Neuron (in vitro differentiated cells): ENCODE results near the gene CHRNG.

Experiments used
- H2AFZ ChIP-seq: one replicate; pipeline ENCODE4 v1.6.1; 2013; ENCODE audit warnings: low read depth, mild to moderate bottlenecking, inconsistent platforms, low read length, moderate library complexity
- H3K27me3 ChIP-seq: one replicate; pipeline ENCODE4 v1.6.1; 2013; ENCODE audit warnings: low read length; ENCODE audit not compliant: insufficient read depth
- H3K36me3 ChIP-seq: one replicate; pipeline ENCODE4 v1.6.1; 2013; ENCODE audit warnings: low read length; ENCODE audit not compliant: insufficient read depth
- H3K4me1 ChIP-seq: one replicate; pipeline ENCODE4 v1.6.1; 2013; ENCODE audit warnings: low read length; ENCODE audit not compliant: insufficient read depth
- H3K4me3 ChIP-seq: 2 replicates; pipeline ENCODE4 v1.5.1; 2013; ENCODE audit warnings: mild to moderate bottlenecking, low read length, moderate library complexity
- H3K9me3 ChIP-seq: one replicate; pipeline ENCODE4 v1.6.1; 2013; ENCODE audit warnings: low read length

CHRNG gene

DNA sequence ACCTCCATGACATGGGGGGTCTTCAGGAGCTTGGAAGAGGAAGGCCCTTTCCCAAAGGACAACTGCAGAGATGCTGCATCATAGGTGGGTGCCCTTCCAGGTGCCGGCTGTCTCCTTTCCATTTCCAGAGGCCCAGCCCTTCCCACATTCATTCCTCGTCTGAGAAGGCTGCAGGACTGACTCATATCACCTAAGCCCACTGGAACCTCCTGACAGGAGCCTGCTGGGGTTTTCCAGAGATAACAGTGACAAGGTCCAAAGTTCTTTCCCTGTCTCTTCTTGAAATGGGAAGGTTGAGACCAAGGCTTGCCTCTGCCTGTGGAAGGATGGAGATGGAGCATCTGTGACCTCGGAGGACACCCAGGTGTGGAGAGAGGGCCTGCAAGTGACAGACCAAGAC lies 22.9 kb upstream of the CHRNG start:
- H3K9me3 ChIP-seq, result no peaks in the 10 kb centered on the region
- no peaks in the 10 kb centered on the region for H3K36me3 ChIP-seq
- no peak overlapping the region for H3K4me3 ChIP-seq
- H3K27me3 ChIP-seq, result peaks cover 53% of the 10 kb centered on the region
- no peaks in the 10 kb centered on the region for H3K4me1 ChIP-seq
- H2AFZ ChIP-seq, result no peak overlapping the region

DNA sequence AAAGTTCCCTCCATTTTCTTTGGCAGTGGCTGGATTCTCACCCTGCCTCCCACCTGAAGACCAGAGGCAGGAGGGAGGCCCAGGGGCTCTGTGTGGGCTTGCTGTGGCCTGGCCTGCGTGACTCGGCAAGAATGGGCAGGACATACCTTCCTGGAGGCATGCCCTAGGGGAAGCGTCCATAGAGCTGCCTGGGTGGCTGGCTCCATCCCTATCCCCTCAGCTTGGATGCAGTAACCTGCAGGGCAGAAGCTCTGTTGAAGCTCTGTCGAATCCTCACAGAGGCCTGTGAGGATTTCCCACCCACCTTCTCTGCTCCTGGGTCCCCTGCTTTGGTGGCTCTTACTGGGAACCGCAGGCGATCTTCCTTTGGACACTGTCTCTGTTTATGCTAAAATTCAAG lies 20.6 kb upstream of the CHRNG start:
- Histone ChIP-seq H2AFZ (no peak overlapping the region), H3K9me3 (no peaks in the 10 kb centered on the region), H3K36me3 (no peaks in the 10 kb centered on the region), H3K4me3 (no peak overlapping the region), H3K4me1 (peaks cover 8% of the 10 kb centered on the region), H3K27me3 (peaks cover 65% of the 10 kb centered on the region)

DNA sequence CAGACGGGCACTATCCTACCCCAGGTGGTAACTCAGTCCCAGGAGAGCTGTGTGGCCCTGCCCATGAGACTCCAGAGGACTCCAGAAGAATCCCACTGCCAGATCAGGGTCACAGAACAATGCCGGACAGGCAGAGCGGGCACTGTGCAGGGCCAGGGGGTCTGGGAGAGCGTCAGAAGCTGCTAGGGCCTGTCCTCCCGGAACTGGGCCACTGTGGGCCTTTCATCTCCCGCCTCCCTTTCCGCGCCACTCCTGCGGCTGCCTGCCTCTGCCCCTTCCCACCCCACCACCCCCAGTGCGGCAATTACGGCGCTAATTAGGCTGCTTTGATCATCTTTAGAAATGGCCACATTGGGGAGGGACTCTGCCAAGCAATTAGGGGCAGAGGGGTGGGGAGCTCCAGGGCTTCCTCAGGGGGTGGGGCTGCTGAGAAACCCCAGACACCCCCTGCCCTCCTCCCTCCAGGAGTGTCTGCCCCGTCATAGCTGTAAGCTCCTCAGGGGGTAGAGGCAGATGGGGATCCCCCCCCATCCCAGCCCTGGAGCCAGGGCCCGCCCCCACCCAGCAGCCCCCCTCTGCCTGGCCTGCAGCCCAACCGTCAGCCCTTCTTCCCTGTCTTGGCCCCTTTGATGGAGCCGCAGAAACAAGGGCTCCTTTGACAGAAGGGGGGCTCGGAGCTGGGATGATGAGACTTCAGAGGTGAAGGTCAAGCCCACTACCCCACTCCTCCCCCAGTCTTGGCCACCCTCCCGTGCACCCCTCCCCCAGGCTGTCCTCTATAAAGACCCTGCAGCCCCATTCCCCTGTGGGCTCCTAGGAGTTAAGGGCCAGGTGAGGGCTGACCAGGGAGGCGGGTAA lies 19.7 kb upstream of the CHRNG start, which contains the start of gene PRSS56:
Gene PRSS56 (plus strand): TSS at position 808 of the 858 bp plus-strand sequence. CDS start 211 bp downstream, outside the sequence.
- Histone ChIP-seq H3K27me3 (peaks cover 68% of the 10 kb centered on the region), H3K36me3 (no peaks in the 10 kb centered on the region), H2AFZ (no peak within 1 kb of the TSS), H3K9me3 (no peaks in the 10 kb centered on the region), H3K4me3 (no peak within 1 kb of the TSS), H3K4me1 (peaks cover 9% of the 10 kb centered on the region)

DNA sequence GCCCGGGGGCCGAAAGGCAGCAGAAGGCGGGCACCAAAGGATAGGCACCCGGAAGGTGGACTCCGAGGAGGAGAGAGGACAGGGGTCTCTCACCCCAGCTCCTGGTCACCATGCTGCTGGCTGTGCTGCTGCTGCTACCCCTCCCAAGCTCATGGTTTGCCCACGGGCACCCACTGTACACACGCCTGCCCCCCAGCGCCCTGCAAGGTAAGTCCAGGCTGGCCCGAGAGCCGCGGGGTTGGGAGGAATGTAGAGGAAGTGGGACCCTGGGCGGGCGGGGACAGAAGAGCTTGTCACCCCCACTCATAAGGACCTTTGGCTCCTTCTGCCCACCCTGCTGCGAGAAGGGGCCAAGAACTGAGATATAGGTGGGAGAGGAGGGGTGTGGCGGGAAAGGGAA lies 19.0 kb upstream of the CHRNG start:
- Histone ChIP-seq H3K36me3 (no peaks in the 10 kb centered on the region), H3K27me3 (peaks cover 67% of the 10 kb centered on the region), H3K4me1 (peaks cover 14% of the 10 kb centered on the region), H3K4me3 (no peak overlapping the region), H2AFZ (no peak overlapping the region), H3K9me3 (no peaks in the 10 kb centered on the region)

DNA sequence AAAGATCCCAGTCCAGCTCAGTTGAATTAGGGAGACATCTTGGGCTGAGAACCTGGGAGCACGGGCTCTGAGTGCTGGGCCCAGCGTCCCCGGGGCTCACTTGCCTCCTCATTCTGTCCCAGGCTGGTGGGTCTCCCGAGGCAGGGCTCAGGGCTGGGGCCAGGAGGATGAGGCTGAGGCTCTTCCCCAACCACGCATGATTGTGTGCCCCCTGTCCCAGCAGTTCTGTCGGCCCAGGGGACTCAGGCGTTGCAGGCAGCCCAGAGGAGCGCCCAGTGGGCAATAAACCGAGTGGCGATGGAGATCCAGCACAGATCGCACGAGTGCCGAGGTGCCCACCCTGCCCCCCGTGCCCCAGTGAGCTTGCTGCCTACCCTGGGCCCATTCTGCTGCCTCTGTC lies 18.4 kb upstream of the CHRNG start:
- Histone ChIP-seq H3K27me3 (peaks cover 62% of the 10 kb centered on the region), H2AFZ (no peak overlapping the region), H3K4me1 (peaks cover 16% of the 10 kb centered on the region), H3K36me3 (no peaks in the 10 kb centered on the region), H3K9me3 (no peaks in the 10 kb centered on the region), H3K4me3 (no peak overlapping the region)

DNA sequence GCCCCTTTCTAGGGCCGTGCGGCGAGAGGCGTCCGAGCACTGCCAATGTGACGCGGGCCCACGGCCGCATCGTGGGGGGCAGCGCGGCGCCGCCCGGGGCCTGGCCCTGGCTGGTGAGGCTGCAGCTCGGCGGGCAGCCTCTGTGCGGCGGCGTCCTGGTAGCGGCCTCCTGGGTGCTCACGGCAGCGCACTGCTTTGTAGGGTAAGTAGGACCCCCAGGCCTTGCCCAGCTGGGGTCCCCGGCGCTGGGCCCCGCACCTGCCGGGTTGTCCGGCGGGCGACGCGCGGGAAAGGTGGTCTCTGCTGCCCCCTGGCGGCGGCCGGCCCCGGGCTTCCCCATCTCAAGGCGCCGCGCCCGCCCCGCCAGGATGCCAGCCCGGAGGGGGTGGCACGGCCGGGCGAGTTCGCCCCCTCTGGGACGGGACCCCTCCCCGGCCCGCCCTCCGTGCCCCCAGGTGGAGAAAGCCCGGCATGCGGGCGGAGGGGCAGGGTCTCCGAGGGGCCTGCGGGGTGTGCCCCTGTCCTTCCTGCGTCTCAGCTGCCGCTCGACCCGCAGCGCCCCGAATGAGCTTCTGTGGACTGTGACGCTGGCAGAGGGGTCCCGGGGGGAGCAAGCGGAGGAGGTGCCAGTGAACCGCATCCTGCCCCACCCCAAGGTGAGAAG lies 17.4 kb upstream of the CHRNG start:
- Histone ChIP-seq H3K27me3 (peaks cover 63% of the 10 kb centered on the region), H3K9me3 (no peaks in the 10 kb centered on the region), H3K4me3 (no peak overlapping the region), H3K4me1 (peaks cover 16% of the 10 kb centered on the region), H2AFZ (peak overlapping the region; percentile 5), H3K36me3 (no peaks in the 10 kb centered on the region)

DNA sequence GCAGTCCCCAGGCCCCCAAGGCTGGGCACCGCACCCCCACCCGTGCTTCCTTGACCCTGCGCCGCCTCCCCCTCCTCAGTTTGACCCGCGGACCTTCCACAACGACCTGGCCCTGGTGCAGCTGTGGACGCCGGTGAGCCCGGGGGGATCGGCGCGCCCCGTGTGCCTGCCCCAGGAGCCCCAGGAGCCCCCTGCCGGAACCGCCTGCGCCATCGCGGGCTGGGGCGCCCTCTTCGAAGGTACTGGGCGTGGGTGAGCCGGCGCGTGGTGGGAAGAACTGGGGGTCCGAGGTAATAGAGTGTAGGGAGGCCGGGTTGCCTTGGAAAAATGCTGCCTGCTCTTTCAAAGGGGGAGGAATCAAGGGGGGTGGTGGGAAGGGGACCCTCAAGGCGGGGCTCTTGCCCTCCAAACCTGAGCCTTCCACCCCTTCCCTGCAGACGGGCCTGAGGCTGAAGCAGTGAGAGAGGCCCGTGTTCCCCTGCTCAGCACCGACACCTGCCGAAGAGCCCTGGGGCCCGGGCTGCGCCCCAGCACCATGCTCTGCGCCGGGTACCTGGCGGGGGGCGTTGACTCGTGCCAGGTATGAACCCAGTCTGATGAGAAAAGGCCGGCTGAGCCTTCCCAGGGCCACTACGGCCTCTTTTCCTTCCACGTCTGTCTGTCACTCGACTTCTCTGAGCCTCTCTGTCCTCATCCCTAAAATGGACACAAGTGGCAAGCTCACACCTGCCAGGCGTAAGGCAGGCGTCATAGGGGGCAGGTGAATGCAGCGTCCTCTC lies 16.7 kb upstream of the CHRNG start:
- H3K9me3 ChIP-seq, result no peaks in the 10 kb centered on the region
- no peak overlapping the region for H3K4me3 ChIP-seq
- no peaks in the 10 kb centered on the region for H3K36me3 ChIP-seq
- peaks cover 16% of the 10 kb centered on the region for H3K4me1 ChIP-seq
- H2AFZ ChIP-seq, result no peak overlapping the region
- H3K27me3 ChIP-seq, result peaks cover 60% of the 10 kb centered on the region

DNA sequence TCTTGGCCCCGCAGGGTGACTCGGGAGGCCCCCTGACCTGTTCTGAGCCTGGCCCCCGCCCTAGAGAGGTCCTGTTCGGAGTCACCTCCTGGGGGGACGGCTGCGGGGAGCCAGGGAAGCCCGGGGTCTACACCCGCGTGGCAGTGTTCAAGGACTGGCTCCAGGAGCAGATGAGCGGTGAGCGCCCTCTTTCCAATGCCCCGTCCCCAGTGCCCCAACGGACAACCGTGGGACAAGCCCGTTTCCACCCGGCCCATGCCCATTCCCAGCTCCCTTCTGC lies 16.1 kb upstream of the CHRNG start:
- H3K4me1 ChIP-seq, result peaks cover 16% of the 10 kb centered on the region
- no peaks in the 10 kb centered on the region for H3K36me3 ChIP-seq
- peak overlapping the region; percentile 40 for H3K4me3 ChIP-seq
- peak overlapping the region; percentile 84 for H2AFZ ChIP-seq
- H3K27me3 ChIP-seq, result peaks cover 64% of the 10 kb centered on the region
- H3K9me3 ChIP-seq, result no peaks in the 10 kb centered on the region

DNA sequence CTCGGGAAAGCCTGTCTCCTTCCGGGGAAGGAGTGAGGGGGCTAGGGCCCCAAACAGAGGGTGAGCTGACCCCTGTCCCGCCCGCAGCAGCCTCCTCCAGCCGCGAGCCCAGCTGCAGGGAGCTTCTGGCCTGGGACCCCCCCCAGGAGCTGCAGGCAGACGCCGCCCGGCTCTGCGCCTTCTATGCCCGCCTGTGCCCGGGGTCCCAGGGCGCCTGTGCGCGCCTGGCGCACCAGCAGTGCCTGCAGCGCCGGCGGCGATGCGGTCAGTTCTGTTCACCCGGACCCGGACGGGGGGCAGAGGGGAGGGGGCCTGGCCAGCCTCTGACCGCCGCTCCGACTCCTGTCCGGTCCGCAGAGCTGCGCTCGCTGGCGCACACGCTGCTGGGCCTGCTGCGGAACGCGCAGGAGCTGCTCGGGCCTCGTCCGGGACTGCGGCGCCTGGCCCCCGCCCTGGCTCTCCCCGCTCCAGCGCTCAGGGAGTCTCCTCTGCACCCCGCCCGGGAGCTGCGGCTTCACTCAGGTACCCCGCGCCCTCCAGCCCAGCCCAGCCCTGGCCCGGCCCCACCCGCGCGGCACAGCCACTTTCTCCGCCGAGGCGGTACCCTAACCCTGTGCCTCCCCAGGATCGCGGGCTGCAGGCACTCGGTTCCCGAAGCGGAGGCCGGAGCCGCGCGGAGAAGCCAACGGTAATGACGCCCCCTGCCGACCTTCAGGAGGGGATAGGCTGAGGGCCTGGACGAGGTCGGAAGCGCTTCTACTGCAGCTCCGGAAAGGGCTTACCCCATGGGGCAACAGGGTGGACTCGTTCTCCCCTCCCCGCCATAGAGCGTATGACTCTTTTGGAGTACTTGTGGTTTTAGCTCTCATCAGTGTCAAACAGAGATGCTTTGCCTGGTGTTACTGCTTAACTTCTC lies 15.6 kb upstream of the CHRNG start:
- H3K27me3 ChIP-seq, result peaks cover 64% of the 10 kb centered on the region
- peaks cover 16% of the 10 kb centered on the region for H3K4me1 ChIP-seq
- no peaks in the 10 kb centered on the region for H3K36me3 ChIP-seq
- H2AFZ ChIP-seq, result peak overlapping the region; percentile 84
- no peaks in the 10 kb centered on the region for H3K9me3 ChIP-seq
- peak overlapping the region; percentile 40 for H3K4me3 ChIP-seq

DNA sequence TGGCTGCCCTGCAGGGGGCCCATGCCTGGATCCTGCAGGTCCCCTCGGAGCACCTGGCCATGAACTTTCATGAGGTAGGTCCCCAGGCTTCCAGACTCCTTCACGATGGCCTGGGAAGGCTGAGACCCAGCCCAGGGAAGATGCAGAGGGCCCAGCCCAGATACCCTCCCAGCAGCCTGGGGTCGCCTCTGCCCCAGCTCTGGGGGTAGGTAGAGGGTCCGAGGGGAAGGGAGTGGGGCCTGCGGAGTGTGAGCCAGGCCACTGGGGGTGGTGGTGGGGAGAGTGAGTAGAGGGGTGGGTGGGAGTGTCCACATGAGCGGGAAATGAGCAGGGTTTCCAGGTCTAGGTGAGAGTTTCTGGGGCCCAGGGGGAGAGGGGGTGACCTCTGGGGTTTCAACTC lies 14.7 kb upstream of the CHRNG start:
- no peak overlapping the region for H3K4me3 ChIP-seq
- H3K9me3 ChIP-seq, result no peaks in the 10 kb centered on the region
- peaks cover 58% of the 10 kb centered on the region for H3K27me3 ChIP-seq
- no peak overlapping the region for H2AFZ ChIP-seq
- peaks cover 16% of the 10 kb centered on the region for H3K4me1 ChIP-seq
- no peaks in the 10 kb centered on the region for H3K36me3 ChIP-seq

DNA sequence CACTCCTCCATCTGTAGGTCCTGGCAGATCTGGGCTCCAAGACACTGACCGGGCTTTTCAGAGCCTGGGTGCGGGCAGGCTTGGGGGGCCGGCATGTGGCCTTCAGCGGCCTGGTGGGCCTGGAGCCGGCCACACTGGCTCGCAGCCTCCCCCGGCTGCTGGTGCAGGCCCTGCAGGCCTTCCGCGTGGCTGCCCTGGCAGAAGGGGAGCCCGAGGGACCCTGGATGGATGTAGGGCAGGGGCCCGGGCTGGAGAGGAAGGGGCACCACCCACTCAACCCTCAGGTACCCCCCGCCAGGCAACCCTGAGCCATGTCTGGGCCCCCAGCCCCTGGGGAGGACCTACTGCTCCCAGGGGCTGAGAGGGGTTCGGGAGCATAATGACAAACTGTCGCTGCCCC lies 14.3 kb upstream of the CHRNG start:
- Histone ChIP-seq H3K27me3 (peaks cover 57% of the 10 kb centered on the region), H2AFZ (no peak overlapping the region), H3K4me3 (no peak overlapping the region), H3K36me3 (no peaks in the 10 kb centered on the region), H3K9me3 (no peaks in the 10 kb centered on the region), H3K4me1 (peaks cover 16% of the 10 kb centered on the region)

DNA sequence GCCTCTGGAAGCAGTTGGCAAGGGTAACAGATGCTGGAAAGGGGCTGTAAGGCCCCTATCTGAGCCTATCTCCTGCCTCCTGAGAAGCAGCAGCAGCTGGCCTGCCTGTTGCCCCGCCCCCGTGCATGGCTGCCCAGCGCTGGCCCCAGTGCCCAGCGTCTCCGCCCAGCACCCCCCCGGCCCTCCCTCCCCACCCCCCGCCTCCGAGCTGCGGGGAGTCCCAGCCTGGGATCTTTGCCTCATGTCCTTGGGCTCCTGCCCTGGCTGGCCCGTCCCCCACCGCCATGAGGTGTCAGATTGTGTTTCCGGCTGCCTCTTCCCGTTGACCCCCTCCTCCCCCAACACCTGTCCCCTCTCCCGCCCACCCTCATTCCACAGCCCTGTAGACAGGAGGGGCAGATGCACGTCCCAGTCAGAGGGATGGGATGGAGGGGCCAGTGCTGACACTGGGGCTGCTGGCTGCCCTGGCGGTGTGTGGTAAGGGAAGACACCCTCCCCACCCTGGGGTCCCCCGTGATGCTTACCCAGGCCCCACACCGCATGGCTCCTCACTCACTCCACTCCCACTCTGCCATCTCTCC lies 13.6 kb upstream of the CHRNG start, which contains the start of gene CHRND:
Gene CHRND (plus strand): TSS at position 370 of the 581 bp plus-strand sequence. CDS start 56 bp downstream, at position 426.
- Histone ChIP-seq H3K4me3 (no peak within 1 kb of the TSS), H3K36me3 (no peaks in the 10 kb centered on the region), H3K4me1 (peaks cover 16% of the 10 kb centered on the region), H2AFZ (no peak within 1 kb of the TSS), H3K9me3 (no peaks in the 10 kb centered on the region), H3K27me3 (peaks cover 50% of the 10 kb centered on the region)
